Measurements from ENCODE around the gene ABCA13. TPM values are rescaled to one million over a fixed set of nuclear protein-coding genes. Genes with fewer than 3 reads are reported as not detected.

ABCA13 gene
- total RNA-seq, 1 experiment from 2014 or later, result not detected

DNA sequence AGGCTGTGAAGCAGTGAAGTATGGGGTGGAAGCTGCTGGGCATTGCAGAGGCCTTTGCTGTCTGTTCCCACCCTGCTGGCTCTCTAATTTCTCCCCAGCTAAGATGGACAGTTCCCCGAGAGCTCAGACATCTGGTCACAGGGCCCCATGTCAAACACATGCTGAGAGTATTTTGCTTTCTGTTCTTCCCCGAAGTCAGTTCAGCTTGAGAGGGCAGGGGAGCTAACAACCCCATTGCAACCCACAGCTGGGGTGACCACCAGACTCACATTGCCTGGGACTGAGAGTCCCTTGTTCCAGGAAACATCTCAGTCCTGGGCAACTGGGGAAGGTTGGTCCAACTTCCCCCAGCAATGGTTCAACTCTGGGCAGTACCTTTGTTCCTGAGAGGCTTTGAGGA lies 52.8 kb downstream of the ABCA13 start:
- DNase-seq (ENCODE audit: extremely low read depth, low read depth), result no peak

DNA sequence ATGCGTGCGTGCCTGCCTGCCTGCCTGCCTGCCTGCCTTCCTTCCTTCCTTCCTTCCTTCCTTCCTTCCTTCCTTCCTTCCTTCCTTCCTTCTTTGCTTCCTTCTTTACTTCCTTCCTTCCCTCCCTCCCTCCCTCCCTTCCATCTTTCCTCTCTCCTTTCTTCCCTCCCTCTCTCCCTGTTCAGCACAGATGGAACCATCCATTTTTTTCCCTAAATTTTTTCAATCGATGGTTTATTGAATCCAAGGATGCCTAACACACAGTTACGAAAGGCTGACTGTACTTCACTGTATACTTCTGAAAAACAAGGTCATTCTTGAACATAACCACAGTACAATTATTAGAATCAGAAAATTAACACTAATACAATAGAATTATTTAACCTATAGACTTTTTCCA lies 53.8 kb downstream of the ABCA13 start:
- no peak for DNase-seq (ENCODE audit: extremely low read depth, low read depth)

DNA sequence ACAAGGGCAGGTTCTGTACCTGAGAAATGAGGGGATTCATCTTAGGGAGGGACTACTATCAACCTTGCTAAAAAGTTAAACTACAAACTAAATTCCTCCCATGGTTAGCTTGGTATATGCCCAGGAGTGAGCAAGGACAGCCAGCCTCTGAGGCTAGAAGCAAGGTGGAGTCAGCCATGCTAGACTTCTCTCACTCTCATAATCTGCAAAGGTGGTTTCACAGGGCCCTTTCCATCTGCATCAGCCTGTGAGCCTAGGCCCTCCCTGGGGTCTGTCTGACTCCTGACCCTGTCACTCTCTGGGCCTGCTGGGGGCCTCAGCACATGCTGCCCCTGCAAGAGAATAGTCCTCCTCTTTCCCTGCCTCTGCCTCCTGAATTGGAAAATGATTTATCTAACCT lies 66.1 kb downstream of the ABCA13 start:
- no peak for DNase-seq (ENCODE audit: extremely low read depth, low read depth)

DNA sequence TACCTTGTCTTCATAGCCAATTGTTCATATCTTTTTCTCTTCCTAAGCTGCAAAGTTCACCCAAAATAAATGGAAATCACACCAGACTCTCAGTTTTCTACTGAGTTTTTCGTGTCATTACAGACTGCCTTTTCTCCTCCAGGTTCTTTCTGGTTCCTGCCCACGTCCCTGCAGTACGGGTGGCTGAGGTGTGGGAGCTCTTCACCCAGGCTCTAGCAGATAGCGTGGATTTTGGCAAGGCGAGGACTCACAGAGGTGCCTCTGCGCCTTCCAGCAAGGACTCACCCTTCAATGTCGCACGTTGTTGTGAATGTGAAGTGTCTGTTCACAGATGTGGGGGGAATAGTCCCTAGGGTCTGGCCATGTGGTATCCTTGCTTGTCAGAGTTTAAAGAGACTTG lies 71.6 kb downstream of the ABCA13 start:
- DNase-seq (ENCODE audit: extremely low read depth, low read depth), result no peak

DNA sequence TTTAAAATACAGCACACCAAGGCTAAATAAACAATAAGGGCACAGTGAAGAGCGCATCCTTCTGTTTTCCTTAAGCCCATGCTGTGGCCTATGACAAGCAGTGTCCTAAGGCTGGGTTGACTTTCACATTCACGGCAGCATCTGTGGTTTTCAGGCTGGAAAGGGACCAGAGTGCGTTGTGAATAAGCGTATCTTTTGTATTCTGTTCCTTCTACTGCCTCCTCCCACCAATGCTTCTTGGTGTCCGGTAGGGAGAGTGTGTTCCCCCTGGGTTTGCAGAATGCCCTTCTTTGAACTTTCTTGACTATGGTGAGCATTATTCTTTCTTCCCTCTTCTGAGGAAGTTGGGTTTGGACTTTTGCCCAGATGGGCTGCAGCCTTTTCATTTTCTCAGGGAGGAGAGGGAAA lies 73.6 kb downstream of the ABCA13 start:
- no peak for DNase-seq (ENCODE audit: extremely low read depth, low read depth)

DNA sequence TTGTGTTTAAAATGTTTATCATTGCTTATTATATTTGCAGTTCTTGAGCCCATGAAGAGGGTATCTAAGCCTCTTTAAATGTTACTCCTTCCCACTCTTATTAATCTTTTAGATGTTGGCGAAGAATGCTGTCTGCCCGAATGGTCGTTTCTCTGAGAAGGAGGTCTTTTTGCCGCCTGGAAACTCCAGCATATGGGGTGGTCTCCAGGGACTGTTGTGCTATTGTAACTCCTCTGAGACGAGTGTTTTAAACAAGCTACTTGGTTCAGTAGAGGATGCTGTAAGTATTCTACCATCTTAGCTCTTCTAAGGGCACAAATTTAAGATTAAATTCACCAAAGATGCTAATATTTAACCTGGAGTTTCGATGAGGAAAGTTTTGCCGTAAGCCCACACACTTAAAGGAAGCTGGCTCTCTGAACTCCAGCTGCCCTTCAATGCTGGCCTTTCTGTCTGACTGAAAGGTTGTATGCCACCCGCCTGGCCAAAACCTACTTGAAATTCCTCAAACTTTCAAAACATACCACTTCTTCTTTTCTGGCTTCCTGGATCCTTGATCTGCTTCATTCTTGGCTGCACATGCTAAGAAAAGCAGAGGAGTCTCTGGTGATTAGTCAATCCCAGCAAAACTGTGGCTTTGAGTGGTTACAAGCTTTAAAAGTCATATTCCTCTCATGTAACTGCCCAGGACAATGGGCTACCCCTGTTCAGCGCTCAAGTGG lies 74.7 kb downstream of the ABCA13 start:
- no peak for DNase-seq (ENCODE audit: extremely low read depth, low read depth)

DNA sequence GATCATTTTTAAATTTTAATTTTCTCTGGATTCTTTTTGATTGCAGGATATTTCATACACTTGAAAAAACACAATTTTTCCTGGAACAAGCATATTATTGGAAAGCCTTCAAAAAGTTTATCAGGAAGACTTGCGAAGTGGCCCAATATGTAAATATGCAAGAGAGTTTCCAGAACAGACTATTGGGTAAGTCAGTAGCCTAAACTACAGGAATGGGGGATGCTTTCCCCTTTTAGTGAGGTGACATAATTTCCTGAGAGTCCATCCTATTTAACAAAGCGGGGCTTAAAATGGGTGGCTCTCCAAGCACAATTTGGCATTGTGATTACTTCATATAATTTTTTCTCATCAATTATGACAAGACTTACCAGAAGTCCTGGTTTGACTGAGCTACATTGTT lies 77.9 kb downstream of the ABCA13 start:
- no peak for DNase-seq (ENCODE audit: extremely low read depth, low read depth)

DNA sequence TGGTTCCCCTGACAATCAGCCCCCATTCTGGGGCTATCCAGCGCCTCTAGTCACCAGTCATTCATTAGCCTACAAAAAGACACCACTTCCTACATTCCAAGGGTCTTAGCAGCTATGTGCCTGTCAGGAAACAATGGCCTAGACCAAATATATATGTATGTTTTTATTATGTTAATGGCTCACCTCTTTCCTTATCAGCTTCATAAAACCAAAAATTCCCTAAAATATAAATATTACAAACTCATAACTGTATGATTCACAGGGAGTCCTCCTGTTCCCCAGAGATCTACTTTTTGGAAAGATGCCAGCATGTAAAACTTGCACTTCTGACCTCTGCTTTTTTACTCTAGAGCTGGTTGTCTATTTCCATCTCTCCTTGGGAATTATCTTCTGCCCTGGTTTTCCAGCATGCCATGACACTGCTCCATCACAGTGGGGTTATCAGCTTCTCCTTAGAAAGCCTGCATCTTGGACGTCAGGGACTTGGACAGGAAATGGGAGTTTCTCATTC lies 79.2 kb downstream of the ABCA13 start:
- DNase-seq (ENCODE audit: extremely low read depth, low read depth), result no peak

DNA sequence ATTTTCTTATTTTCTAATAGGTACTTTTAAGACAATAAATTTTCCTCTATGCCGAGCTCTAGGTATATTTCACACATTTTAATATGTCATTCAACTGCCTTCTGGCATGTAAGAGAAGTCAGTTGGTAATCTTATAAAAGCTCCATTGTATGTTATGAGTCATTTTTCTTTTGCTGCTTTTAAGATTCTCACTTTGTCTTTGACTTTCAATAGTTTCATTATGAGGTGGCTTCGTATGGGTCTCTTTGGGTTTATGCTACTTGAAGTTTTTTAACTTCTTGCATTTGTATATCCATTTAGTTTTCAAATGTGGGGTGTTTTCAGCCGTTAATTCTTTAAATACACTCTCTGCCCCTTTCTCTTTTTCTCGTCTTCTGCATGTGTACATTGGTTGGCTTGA lies 80.5 kb downstream of the ABCA13 start:
- no peak for DNase-seq (ENCODE audit: extremely low read depth, low read depth)

DNA sequence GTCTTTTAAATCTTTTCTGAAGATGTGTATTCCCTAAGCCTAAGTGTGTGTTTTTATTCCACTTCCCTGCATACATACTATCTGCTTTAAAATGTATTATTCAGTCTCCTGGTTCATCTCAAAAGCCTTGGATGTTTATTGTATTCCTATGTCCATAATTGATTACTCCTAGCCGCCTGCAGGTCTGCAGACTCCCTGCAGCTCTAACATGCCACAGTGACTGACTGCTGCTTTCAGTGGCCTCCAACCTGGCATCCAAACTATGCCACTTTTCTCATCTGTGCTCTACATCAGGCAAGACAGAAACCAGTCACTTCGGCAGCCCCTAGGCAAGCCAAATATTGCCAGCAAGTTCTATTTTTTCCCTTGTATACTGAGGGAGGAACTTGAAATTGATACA lies 81.7 kb downstream of the ABCA13 start:
- no peak for DNase-seq (ENCODE audit: extremely low read depth, low read depth)

DNA sequence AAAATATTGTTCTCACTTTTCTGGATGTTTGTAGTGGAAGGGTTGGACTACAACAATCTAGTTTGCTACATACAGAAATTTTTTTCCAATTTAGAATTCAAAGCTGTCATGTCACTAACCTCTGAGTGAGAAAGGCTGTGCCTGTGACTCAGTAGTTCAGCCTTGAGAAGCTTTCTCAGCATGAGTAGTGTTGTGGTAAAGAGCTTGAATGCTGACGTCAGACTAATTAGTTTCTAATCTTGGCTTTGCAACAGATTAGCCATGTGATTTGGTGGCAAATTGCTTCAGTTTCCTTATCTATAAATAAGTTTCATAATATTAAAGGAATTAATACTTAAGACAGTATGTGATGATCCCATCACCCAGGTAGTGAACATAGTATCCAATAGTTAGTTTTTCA lies 83.8 kb downstream of the ABCA13 start:
- no peak for DNase-seq (ENCODE audit: extremely low read depth, low read depth)

DNA sequence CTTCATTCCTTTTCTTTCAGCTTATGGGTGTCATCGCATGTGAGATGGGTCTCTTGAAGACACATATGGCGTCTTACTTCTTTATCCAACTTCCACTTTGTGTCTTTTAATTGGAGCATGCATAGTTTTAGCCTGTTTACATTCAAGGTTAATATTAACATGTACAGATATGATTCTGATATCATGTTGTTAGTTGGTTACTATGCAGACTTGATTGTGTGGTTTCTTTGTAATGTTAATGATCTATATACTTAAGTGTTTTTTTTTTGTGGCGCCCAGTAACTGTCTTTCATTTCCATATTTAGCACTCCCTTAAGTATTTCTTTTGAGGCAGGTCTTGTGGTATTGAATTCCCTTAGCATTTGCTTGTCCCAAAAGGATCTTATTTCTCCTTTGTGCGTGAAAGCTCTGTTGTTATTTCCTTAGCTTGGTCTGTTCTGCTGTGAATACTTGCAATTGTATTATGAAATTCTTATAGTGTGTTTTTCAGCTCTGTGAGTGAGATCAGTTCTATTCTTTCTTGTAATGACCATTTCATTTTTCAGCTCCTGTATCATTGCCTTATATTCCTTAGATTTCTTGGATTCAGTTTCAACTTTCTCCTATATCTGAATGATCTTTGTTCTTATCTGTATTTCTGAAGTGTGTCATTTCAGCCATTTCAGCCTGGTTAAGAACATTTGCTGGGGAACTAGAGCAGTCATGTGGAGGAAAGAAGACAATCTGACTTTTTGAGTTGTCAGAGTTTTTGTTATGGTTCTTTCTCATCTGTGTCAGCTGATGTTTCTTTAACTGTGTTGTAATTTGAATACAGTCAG lies 88.4 kb downstream of the ABCA13 start:
- no peak for DNase-seq (ENCODE audit: extremely low read depth, low read depth)

DNA sequence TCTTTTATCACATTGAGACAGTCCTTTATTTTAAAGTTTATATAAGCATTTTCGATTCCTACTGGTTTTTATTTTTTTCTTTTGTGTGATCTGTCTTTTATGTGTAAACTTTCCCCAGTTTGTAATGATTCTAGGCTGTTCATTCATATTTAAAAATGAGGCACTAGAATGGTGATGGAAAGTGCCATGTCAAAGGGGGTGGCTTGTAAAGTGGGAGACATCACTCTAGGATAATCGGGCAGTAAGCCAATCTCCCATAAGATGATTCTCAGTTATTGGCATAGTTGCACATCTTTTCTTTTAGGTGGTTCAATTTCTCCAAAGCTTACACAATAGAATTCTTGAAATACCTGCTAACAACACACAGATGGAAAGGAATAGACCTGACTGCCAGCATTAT lies 90.4 kb downstream of the ABCA13 start:
- DNase-seq (ENCODE audit: extremely low read depth, low read depth), result no peak

DNA sequence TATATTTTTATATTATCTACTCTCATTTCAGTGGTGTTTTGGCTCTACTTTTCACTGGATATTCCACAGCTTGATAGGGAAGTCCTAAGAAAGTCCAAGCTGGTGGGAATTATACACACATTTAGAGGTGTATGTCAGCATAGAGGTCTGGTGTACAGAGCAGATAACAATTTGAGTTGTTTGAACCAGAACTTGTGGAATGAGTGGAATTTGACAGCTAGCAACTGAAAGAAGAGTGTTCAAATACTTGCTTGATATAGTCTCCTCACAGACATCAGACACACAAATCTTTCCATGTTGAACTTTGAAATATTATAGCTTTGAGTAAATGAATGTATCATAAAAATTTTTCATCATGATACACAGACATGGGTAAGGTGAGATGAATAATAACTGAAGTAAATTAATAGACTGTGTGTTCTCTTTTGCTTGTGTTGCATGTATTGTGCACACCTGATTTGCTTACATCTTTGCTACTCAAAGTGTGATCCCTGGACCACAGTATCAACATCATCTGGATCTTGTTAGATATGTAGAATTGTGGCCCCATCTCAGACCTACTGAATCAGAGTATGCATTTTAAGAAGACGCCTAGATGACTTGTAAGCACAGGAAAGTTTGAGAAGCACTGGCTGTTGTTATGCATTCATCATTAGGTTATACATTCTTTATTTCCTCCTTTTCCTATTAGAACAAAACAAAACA lies 91.5 kb downstream of the ABCA13 start:
- DNase-seq (ENCODE audit: extremely low read depth, low read depth), result no peak

DNA sequence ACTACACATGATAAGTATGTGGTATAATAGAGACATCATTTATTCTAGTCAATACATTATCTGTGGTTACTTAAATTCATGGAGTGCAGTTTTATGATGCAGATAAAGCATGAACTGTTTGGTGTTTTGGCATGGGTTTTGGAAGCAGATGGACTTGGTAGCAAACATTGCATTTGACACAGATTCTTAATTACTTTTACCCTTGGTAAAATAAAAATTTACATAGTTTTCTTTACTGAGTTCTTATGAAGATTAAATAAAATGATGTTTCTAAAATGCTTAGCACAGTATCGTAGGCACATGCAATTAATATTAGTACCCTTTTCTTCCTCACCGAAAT lies 92.0 kb downstream of the ABCA13 start:
- DNase-seq (ENCODE audit: extremely low read depth, low read depth), result no peak

DNA sequence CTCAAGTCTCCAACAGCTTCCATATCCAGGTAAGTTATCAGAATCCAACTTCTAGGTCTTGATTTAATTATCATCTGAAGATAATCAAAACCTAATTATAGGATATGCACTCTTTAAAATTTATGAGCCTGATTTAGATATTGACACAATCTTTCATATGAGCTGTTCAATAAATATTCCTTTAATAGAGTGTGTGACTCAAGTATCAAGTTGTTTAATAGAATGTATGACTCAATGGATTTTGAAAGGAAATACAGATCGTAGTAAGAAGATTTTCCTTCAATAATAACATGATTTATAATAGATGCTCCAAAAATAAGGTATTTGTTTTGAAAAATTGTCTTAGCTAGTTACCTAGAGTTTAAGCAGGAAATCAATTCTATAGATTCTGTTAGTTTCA lies 97.8 kb downstream of the ABCA13 start:
- no peak for DNase-seq (ENCODE audit: extremely low read depth, low read depth)

DNA sequence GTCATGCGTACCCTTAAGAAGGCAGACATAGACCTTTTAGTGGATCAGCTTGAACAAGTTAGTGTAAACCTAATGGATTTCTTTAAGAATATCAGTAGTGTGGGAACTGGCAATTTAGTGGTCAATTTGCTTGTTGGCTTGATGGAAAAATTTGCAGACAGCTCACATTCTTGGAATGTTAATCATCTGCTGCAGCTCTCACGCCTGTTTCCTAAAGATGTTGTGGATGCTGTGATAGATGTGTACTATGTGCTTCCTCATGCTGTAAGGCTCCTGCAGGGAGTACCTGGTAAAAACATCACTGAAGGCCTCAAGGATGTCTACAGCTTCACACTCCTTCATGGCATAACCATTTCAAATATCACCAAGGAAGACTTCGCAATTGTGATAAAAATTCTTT lies 103.4 kb downstream of the ABCA13 start:
- DNase-seq (ENCODE audit: extremely low read depth, low read depth), result no peak

DNA sequence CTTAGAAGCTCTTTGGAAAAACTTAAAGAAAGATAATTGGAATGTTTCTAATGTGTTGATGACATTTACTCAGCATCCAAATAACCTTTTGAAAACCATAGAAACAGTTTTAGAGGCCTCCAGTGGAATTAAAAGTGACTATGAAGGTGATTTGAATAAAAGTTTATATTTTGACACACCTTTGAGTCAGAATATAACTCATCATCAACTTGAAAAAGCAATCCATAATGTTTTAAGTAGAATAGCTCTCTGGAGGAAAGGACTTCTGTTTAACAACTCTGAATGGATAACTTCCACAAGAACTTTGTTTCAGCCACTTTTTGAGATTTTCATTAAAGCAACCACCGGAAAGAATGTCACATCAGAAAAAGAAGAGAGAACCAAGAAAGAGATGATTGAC lies 108.2 kb downstream of the ABCA13 start:
- DNase-seq (ENCODE audit: extremely low read depth, low read depth), result no peak

DNA sequence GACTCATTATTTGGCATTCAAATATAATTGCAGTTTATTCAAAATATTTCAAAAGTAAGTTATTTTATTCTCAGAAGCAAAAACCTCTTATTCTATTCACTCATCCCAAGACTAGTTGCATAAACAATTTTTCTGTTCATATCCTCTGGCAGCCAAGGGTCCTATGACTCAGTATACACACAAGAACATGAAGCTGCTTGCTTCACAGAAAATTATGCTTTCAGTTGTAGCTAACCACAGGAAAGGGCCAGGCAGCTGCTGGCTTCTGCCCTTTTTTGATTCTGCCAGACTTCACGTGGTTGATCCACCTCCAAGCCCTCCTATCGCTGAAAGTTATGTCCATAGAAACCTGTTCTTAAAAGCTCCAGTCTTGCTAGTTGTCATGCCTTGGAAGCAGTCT lies 108.8 kb downstream of the ABCA13 start:
- DNase-seq (ENCODE audit: extremely low read depth, low read depth), result no peak

DNA sequence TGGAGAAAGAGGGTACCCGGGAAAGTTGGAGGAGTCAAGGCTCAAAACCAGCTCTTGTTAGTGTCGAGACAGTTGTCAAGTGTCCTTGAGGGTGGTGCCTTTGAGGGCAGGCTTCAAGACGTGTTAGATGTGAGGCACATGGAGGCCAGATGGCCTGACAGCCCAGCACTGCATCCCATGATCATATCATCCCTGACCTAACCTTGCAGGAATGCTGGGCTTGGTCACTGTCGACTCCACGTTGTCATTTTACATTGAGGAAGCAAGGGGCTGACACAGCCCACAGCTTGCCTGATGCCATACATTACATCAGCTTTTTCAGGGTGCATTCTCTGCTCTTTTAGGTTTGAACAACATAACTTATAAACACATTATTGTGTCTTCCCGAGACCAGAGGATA lies 114.1 kb downstream of the ABCA13 start:
- DNase-seq (ENCODE audit: extremely low read depth, low read depth), result no peak

DNA sequence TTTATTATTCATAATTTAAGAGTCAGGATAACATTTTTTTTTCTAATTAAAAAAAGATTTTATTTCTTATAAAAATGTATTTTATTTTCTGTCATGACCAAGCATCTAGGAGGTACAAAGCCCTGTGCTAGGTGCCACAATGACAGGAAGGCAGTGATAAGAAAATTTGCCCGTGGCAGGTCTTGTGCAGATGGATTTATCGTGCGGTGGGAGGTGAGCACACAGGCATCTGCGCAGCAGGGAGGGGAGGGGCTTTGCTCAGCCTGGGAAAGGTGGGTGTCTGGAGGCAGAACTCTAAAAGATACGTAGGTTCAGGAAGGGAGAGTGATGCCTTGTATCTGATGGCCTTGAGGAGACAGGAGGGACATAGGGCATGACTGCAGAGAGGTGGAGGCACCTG lies 115.6 kb downstream of the ABCA13 start:
- DNase-seq (ENCODE audit: extremely low read depth, low read depth), result no peak

DNA sequence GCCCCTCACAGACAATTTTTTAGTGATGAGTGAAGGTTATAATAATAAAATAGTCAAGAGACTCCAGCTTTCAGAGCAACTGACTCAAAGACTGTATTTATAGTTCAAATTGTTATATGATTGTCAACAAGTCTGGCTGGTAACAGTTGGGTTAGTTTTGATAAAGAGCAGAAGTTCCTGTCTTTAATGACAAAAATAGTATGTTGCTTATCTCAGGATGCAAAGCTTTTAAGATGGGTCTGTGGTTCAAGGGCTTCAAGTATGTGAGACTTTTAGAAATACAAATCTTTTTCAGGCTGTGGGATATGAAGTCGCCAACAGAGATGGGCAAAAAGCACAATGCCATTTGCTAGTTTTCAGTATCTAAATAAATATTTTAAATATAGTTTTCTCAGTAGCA lies 118.4 kb downstream of the ABCA13 start:
- DNase-seq (ENCODE audit: extremely low read depth, low read depth), result no peak
